IMR-90 (cell line): Measurements from ENCODE around the gene RUFY2. TPM values are rescaled to one million over a fixed set of nuclear protein-coding genes. Genes with fewer than 3 reads are reported as not detected.

Experiments used
- ATAC-seq: fragments of 200-7000 bp; cut with Tn5 transposase; 2 replicates; pipeline ENCODE4 v1.9.1; 2020; ENCODE audit warnings: low read depth, mild to moderate bottlenecking, moderate library complexity
- BruUV-seq: library from RNA; stranded (reverse); fragments of 400-500 nt; replicated peaks from 2 replicates; lab custom pipeline; 2021; lab: Mats Ljungman, UMichigan
- CTCF ChIA-PET: fragments of 300-600 bp; formaldehyde crosslinking; extraction: SDS; loops from one replicate; lab custom pipeline; 2021; ENCODE audit warnings: antibody characterized with exemption; lab: Yijun Ruan, JAX
- POLR2A ChIA-PET: fragments of 300-600 bp; sonication (Branson Sonifier 250); formaldehyde crosslinking; loops from one replicate; lab custom pipeline; 2022; ENCODE audit warnings: antibody characterized with exemption; ENCODE audit not compliant: unreplicated experiment; lab: Charles Lee
- DNase-seq: peaks from one replicate; pipeline ENCODE4 v3.0.0; 2013
- H2AFZ ChIP-seq: replicated peaks from 2 replicates; pipeline ENCODE3; 2013; ENCODE audit warnings: low read length, mild to moderate bottlenecking; ENCODE audit not compliant: poor library complexity
- H2AK5ac ChIP-seq: 2 replicates; pipeline ENCODE4 v1.6.1; 2013; ENCODE audit warnings: low read depth, low read length, inconsistent platforms
- H2AK9ac ChIP-seq: replicated peaks from 2 replicates; pipeline ENCODE3; 2013; ENCODE audit warnings: mild to moderate bottlenecking, low read depth, low read length, moderate library complexity; ENCODE audit not compliant: poor library complexity
- H2BK120ac ChIP-seq: 2 replicates; pipeline ENCODE4 v1.6.1; 2013; ENCODE audit warnings: low read depth, low read length, inconsistent platforms
- H2BK15ac ChIP-seq: 3 replicates; pipeline ENCODE4 v1.6.1; 2013; ENCODE audit warnings: low read depth, low read length, inconsistent platforms
- H2BK20ac ChIP-seq: 2 replicates; pipeline ENCODE4 v1.6.1; 2013; ENCODE audit warnings: low read depth, mild to moderate bottlenecking, inconsistent platforms, low read length, moderate library complexity
- H2BK5ac ChIP-seq: 2 replicates; pipeline ENCODE4 v1.6.1; 2013; ENCODE audit warnings: mild to moderate bottlenecking, low read depth, low read length, inconsistent platforms; ENCODE audit not compliant: poor library complexity, severe bottlenecking
- H3K14ac ChIP-seq: replicated peaks from 2 replicates; pipeline ENCODE4 v1.6.1; 2013; ENCODE audit warnings: low read depth, low read length, inconsistent platforms
- H3K18ac ChIP-seq: 2 replicates; pipeline ENCODE4 v1.6.1; 2013; ENCODE audit warnings: low read depth, low read length, control low read depth
- H3K23ac ChIP-seq: 2 replicates; pipeline ENCODE4 v1.6.1; 2013; ENCODE audit warnings: low read depth, low read length, inconsistent platforms
- H3K27ac ChIP-seq: 2 replicates; pipeline ENCODE4 v1.5.1; 2013; ENCODE audit warnings: mild to moderate bottlenecking, control low read depth, low read length; ENCODE audit not compliant: insufficient read depth
- H3K27me3 ChIP-seq: 2 replicates; pipeline ENCODE4 v1.6.1; 2013; ENCODE audit warnings: low read length; ENCODE audit not compliant: control insufficient read depth, insufficient read depth
- H3K36me3 ChIP-seq: 2 replicates; pipeline ENCODE4 v1.6.1; 2013; ENCODE audit warnings: low read length, mixed read lengths; ENCODE audit not compliant: control insufficient read depth, insufficient read depth
- H3K4ac ChIP-seq: 2 replicates; pipeline ENCODE4 v1.6.1; 2013; ENCODE audit warnings: low read depth, low read length, inconsistent platforms
- H3K4me1 ChIP-seq: 2 replicates; pipeline ENCODE4 v1.6.1; 2013; ENCODE audit warnings: low read length, mixed read lengths; ENCODE audit not compliant: control insufficient read depth, insufficient read depth
- H3K4me2 ChIP-seq: 2 replicates; pipeline ENCODE4 v1.6.1; 2013; ENCODE audit warnings: low read depth, mild to moderate bottlenecking, control low read depth, low read length, moderate library complexity
- H3K4me3 ChIP-seq: 2 replicates; pipeline ENCODE4 v1.5.1; 2013; ENCODE audit warnings: low read depth, mild to moderate bottlenecking, control low read depth, low read length, moderate library complexity; ENCODE audit not compliant: insufficient read depth
- H3K56ac ChIP-seq: 2 replicates; pipeline ENCODE4 v1.6.1; 2013; ENCODE audit warnings: low read length, inconsistent platforms; ENCODE audit not compliant: insufficient read depth; ENCODE audit errors: extremely low read depth
- H3K79me1 ChIP-seq, 2 experiments: 2 replicates each; pipeline ENCODE4 v1.6.1; 2013; ENCODE audit warnings: low read length in 2 of 2, inconsistent platforms in 1 of 2, low read depth in 1 of 2
- H3K9ac ChIP-seq: 2 replicates; pipeline ENCODE4 v1.6.1; 2013; ENCODE audit warnings: low read depth, low read length, control low read depth
- H3K9me1 ChIP-seq: 2 replicates; pipeline ENCODE4 v1.6.1; 2013; ENCODE audit warnings: low read length, inconsistent platforms; ENCODE audit not compliant: insufficient read depth
- H3K9me3 ChIP-seq: 2 replicates; pipeline ENCODE4 v1.6.1; 2013; ENCODE audit warnings: low read length; ENCODE audit not compliant: control insufficient read depth, insufficient read depth
- H4K20me1 ChIP-seq: 2 replicates; pipeline ENCODE4 v1.6.1; 2013; ENCODE audit warnings: low read length, inconsistent platforms; ENCODE audit not compliant: insufficient read depth
- H4K5ac ChIP-seq: 2 replicates; pipeline ENCODE4 v1.6.1; 2013; ENCODE audit warnings: mild to moderate bottlenecking, low read depth, low read length, control low read depth
- H4K8ac ChIP-seq, 2 experiments: 2 replicates each; pipeline ENCODE4 v1.6.1; 2013; ENCODE audit warnings: low read depth in 2 of 2, low read length in 2 of 2, control low read depth in 1 of 2, inconsistent platforms in 1 of 2
- H4K91ac ChIP-seq: 2 replicates; pipeline ENCODE4 v1.6.1; 2013; ENCODE audit warnings: low read depth, low read length, inconsistent platforms; ENCODE audit not compliant: insufficient read depth
- BHLHE40 ChIP-seq: fragments of 150-350 bp; IDR thresholded peaks from 2 replicates; pipeline ENCODE4 v1.6.1; 2016; ENCODE audit warnings: mild to moderate bottlenecking, low read depth, low read length
- CHD1 ChIP-seq: IDR thresholded peaks from 2 replicates; pipeline ENCODE4 v1.6.1; 2012; ENCODE audit warnings: low read depth, low read length, improper control_type of control experiment
- FOS ChIP-seq: fragments of 150-350 bp; IDR thresholded peaks from 2 replicates; pipeline ENCODE4 v1.6.1; 2016; ENCODE audit warnings: low read depth, low read length
- MAFK ChIP-seq: IDR thresholded peaks from 2 replicates; pipeline ENCODE4 v1.6.1; 2012; ENCODE audit warnings: low read depth, low read length, improper control_type of control experiment
- MXI1 ChIP-seq: IDR thresholded peaks from 2 replicates; pipeline ENCODE4 v1.6.1; 2012; ENCODE audit warnings: low read depth, mild to moderate bottlenecking, low read length, moderate library complexity, borderline replicate concordance
- NFE2L2 ChIP-seq: fragments of 150-350 bp; IDR thresholded peaks from 2 replicates; pipeline ENCODE4 v1.6.1; 2016; ENCODE audit warnings: low read depth, mild to moderate bottlenecking, low read length
- RAD21 ChIP-seq: IDR thresholded peaks from 2 replicates; pipeline ENCODE4 v1.6.1; 2012; ENCODE audit warnings: low read length, improper control_type of control experiment
- RCOR1 ChIP-seq: IDR thresholded peaks from 2 replicates; pipeline ENCODE4 v1.6.1; 2012; ENCODE audit warnings: mild to moderate bottlenecking, low read length, improper control_type of control experiment; ENCODE audit not compliant: insufficient replicate concordance
- SMC3 ChIP-seq: fragments of 150-350 bp; IDR thresholded peaks from 2 replicates; pipeline ENCODE4 v1.6.1; 2016; ENCODE audit warnings: low read depth, mild to moderate bottlenecking, antibody characterized with exemption, low read length, moderate library complexity
- WGBS, 2 experiments: methylation state at CpG; one replicate each; pipeline versions ENCODE4 v1.1.5 to v1.1.7; 2013; ENCODE audit warnings: missing lambda C conversion rate in 2 of 2; ENCODE audit not compliant: insufficient read length in 1 of 2; ENCODE audit errors: extremely low coverage in 2 of 2; 5-methylcytosine and 5-hydroxymethylcytosine counted together
- dilution Hi-C: fragments of 300-500 bp; cut with HindIII; formaldehyde crosslinking; loops from one replicate; pipeline ENCODE4 v1.14.3; 2018; ENCODE audit warnings: low sequenced_read_pairs; ENCODE audit not compliant: unreplicated experiment
- in situ Hi-C: fragments of 300-500 bp; cut with MboI; formaldehyde crosslinking; loops from 3 replicates; pipeline ENCODE4 v1.14.3; 2019; ENCODE audit warnings: low sequenced_read_pairs, inconsistent platforms, mixed read lengths
- intact Hi-C: fragments of 100-400 bp; cut with micrococcal nuclease; formaldehyde crosslinking; loops from 2 replicates; pipeline ENCODE4 v1.10.0; 2022
- polyA plus RNA-seq, 3 experiments: library from polyadenylated mRNA; depleted of rRNA; stranded (reverse); fragments of >200 nt; gene quantifications; 2 replicates each; pipeline ENCODE4 v1.2.3, GENCODE V29; 2012; ENCODE audit warnings: low replicate concordance in 1 of 3
- total RNA-seq: library from RNA; depleted of rRNA; stranded (reverse); fragments of >200 nt; gene quantifications from 2 replicates; pipeline ENCODE4 v1.2.3, GENCODE V29; 2012
- TF ChIP-seq, protein P1 (sequence below): conservative IDR thresholded peaks from 2 replicates; pipeline ENCODE4 v1.5.1; 2012; ENCODE audit warnings: mild to moderate bottlenecking, low read depth, low read length, improper control_type of control experiment
- TF ChIP-seq, protein P2 (sequence below): fragments of 150-350 bp; IDR thresholded peaks from 2 replicates; pipeline ENCODE4 v1.6.1; 2017; ENCODE audit warnings: mild to moderate bottlenecking, antibody characterized with exemption, low read length, low read depth

RUFY2 gene
- total and polyA plus RNA-seq, 2 of the 4 experiments (the other 2 are of a cell fraction): 6.7 to 6.8 TPM

DNA sequence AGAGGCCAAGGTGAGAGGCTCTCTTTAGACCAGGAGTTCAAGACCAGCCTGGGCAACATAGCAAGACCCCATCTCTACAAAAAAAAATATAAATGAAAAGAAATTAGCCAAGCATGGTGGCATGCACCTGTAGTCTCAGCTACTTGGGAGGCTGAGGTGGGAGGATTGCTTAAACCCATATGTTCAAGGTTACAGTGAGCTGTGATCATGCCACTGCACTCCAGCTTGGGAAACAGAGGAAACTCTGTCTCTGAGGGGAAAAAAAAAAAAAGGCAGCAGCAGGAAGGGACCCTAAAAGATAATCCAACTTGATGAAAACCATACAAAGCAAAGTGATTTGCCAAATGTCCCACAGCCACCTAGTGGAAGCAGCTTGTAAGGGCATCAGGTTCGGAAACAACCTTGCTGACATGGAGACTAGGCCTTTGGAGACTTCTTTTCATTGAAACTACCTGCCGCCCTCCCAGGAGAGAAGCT, 58.8 kb downstream of the RUFY2 start:
- H3K4me1 ChIP-seq: no peaks in the 10 kb centered on the region
- H2BK15ac ChIP-seq: no peak overlapping the region
- no peak overlapping the region for H4K8ac ChIP-seq
- H3K23ac ChIP-seq: no peak overlapping the region
- dilution Hi-C loops: no loop called here
- no peaks in the 10 kb centered on the region for H3K9me3 ChIP-seq
- DNase-seq: peak; percentile 65
- H2AK5ac ChIP-seq: no peak overlapping the region
- H2AFZ ChIP-seq: no peak overlapping the region
- POLR2A ChIA-PET: no interaction called here
- H2BK5ac ChIP-seq: no peak overlapping the region
- CTCF ChIA-PET: interaction anchor here (0.6 to 1.2 kb wide), 7 partner anchors 9 to 490 kb away, joined by 3 to 9 read pairs (median 3); no protein-coding TSS in a partner anchor
- H4K20me1 ChIP-seq: 0 out of 2 replicates have a peak, but pooled peaks cover 2% of the 10 kb centered on the region
- WGBS, 2 experiments: 17% methylated on average over 1 of the region's 2 CpGs; no CpG with 5 or more reads in 1 of the 2 experiments
- no peak overlapping the region for H4K91ac ChIP-seq
- H3K4me3 ChIP-seq: no peak overlapping the region
- in situ Hi-C loops: no loop called here
- H3K4ac ChIP-seq: no peak overlapping the region
- H4K5ac ChIP-seq: no peak overlapping the region
- peak; percentile 78 for ATAC-seq
- BruUV-seq: no TSS peak
- no peak overlapping the region for H2AK9ac ChIP-seq
- no peak overlapping the region for H2BK20ac ChIP-seq
- TF ChIP-seq, protein P1, sequence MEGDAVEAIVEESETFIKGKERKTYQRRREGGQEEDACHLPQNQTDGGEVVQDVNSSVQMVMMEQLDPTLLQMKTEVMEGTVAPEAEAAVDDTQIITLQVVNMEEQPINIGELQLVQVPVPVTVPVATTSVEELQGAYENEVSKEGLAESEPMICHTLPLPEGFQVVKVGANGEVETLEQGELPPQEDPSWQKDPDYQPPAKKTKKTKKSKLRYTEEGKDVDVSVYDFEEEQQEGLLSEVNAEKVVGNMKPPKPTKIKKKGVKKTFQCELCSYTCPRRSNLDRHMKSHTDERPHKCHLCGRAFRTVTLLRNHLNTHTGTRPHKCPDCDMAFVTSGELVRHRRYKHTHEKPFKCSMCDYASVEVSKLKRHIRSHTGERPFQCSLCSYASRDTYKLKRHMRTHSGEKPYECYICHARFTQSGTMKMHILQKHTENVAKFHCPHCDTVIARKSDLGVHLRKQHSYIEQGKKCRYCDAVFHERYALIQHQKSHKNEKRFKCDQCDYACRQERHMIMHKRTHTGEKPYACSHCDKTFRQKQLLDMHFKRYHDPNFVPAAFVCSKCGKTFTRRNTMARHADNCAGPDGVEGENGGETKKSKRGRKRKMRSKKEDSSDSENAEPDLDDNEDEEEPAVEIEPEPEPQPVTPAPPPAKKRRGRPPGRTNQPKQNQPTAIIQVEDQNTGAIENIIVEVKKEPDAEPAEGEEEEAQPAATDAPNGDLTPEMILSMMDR: peak; percentile 61
- no peak for TF ChIP-seq MXI1
- no peak for TF ChIP-seq BHLHE40
- TF ChIP-seq, protein P2, sequence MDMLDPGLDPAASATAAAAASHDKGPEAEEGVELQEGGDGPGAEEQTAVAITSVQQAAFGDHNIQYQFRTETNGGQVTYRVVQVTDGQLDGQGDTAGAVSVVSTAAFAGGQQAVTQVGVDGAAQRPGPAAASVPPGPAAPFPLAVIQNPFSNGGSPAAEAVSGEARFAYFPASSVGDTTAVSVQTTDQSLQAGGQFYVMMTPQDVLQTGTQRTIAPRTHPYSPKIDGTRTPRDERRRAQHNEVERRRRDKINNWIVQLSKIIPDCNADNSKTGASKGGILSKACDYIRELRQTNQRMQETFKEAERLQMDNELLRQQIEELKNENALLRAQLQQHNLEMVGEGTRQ: no peak
- TF ChIP-seq SMC3: peak; percentile 49
- TF ChIP-seq MAFK: no peak
- TF ChIP-seq RCOR1: no peak
- no peak for TF ChIP-seq NFE2L2
- TF ChIP-seq RAD21: peak; percentile 57
- no peak for TF ChIP-seq CHD1
- TF ChIP-seq FOS: no peak
- peaks cover 27% of the 10 kb centered on the region for H3K36me3 ChIP-seq
- no peak overlapping the region for H3K14ac ChIP-seq
- H2BK120ac ChIP-seq: no peak overlapping the region
- H3K27ac ChIP-seq: no peak overlapping the region
- intact Hi-C loops: loop anchor here (10.0 kb wide), 1 partner anchor 396 kb away; no protein-coding TSS in a partner anchor
- H3K79me1 ChIP-seq: peaks cover 0 to 6% of the 10 kb centered on the region in 2 experiments; a peak in 1 of 4 replicates
- no peaks in the 10 kb centered on the region for H3K9me1 ChIP-seq
- H3K9ac ChIP-seq: no peak overlapping the region
- H3K18ac ChIP-seq: no peak overlapping the region
- no peak overlapping the region for H3K56ac ChIP-seq
- no peak overlapping the region for H3K4me2 ChIP-seq
- H3K27me3 ChIP-seq: no peaks in the 10 kb centered on the region
